Measurements from ENCODE around the gene MYT1.
"Not testable (repeated sequence)": the region's sequence is repeated elsewhere in the genome, so short reads cannot be mapped to it uniquely, and the experiment has no call there.

DNA sequence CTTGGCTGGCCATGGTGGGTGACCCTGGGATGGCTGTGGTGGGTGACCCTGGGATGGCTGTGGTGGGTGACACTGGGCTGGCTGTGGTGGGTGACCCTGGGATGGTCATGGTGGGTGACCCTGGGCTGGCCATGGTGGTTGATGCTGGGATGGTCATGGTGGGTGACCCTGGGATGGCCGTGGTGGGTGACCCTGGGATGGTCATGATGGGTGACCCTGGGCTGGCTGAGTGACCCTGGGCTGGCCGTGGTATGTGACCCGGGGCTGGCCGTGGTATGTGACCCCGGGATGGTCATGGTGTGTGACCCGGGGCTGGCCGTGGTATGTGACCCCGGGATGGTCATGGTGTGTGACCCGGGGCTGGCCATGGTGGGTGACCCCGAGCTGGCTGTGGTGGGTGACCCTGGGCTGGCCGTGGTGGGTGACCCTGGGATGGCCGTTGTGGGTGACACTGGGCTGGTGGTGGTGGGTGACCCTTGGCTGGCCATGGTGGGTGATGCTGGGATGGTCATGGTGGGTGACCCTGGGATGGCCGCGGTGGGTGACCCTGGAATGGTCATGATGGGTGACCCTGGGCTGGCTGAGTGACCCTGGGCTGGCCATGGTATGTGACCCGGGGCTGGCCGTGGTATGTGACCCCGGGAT, 70.8 kb downstream of the MYT1 start:
- TF ChIP-seq, protein P1, sequence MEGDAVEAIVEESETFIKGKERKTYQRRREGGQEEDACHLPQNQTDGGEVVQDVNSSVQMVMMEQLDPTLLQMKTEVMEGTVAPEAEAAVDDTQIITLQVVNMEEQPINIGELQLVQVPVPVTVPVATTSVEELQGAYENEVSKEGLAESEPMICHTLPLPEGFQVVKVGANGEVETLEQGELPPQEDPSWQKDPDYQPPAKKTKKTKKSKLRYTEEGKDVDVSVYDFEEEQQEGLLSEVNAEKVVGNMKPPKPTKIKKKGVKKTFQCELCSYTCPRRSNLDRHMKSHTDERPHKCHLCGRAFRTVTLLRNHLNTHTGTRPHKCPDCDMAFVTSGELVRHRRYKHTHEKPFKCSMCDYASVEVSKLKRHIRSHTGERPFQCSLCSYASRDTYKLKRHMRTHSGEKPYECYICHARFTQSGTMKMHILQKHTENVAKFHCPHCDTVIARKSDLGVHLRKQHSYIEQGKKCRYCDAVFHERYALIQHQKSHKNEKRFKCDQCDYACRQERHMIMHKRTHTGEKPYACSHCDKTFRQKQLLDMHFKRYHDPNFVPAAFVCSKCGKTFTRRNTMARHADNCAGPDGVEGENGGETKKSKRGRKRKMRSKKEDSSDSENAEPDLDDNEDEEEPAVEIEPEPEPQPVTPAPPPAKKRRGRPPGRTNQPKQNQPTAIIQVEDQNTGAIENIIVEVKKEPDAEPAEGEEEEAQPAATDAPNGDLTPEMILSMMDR (conservative IDR thresholded peaks at IDR 0.05) = not testable (repeated sequence)
- TF ChIP-seq ZFX (IDR thresholded peaks at IDR 0.05) = not testable (repeated sequence)
